Esophagus squamous epithelium (tissue), 5 donors: ENCODE results near the gene MADD. TPM values are rescaled to one million over a fixed set of nuclear protein-coding genes. Genes with fewer than 3 reads are reported as not detected.

ENCODE experiments used
- DNase-seq: peaks from one replicate; lab custom pipeline; 2025; lab: John Stamatoyannopoulos, UW
- H3K27ac ChIP-seq, 4 donors: fragments of 200-600 bp; sonication (generic); one replicate each; pipeline ENCODE4 v1.5.1; 2016 to 2019; ENCODE audit warnings: mild to moderate bottlenecking in 1 of 4
- H3K27me3 ChIP-seq, 4 donors: fragments of 200-600 bp; sonication (generic); 1 replicate in 3 of 4; 2 replicates in 1 of 4; pipeline versions ENCODE4 v1.5.1 to v1.6.0; 2017 to 2021; ENCODE audit warnings: antibody characterized with exemption in 1 of 4
- H3K36me3 ChIP-seq, 3 donors: fragments of 200-600 bp; sonication (generic); one replicate each; pipeline ENCODE4 v1.5.1; 2016 to 2019
- H3K4me1 ChIP-seq, 3 donors: fragments of 200-600 bp; sonication (generic); one replicate each; pipeline ENCODE4 v1.5.1; 2017 to 2019
- H3K4me3 ChIP-seq, 4 donors: fragments of 200-600 bp; sonication (generic); 1 replicate in 3 of 4; 2 replicates in 1 of 4; pipeline ENCODE4 v1.5.1; 2016 to 2019; ENCODE audit warnings: mild to moderate bottlenecking in 2 of 4, moderate library complexity in 1 of 4
- H3K9me3 ChIP-seq, 3 donors: fragments of 200-600 bp; sonication (generic); one replicate each; pipeline ENCODE4 v1.5.1; 2016 to 2019
- CTCF ChIP-seq, 6 experiments: fragments of 450-650 bp in 4 of 6; fragments of 200-600 bp in 2 of 6; sonication (generic) in 2 of 6; IDR thresholded peaks; one replicate each; pipeline ENCODE4 v1.5.1; 2016 to 2019; ENCODE audit warnings: antibody characterized with exemption in 6 of 6, mild to moderate bottlenecking in 4 of 6, moderate library complexity in 4 of 6
- POLR2A ChIP-seq, 4 donors: fragments of 450-650 bp; IDR thresholded peaks; one replicate each; pipeline ENCODE4 v1.6.1; 2017; ENCODE audit warnings: antibody characterized with exemption in 4 of 4, mild to moderate bottlenecking in 4 of 4, moderate library complexity in 3 of 4
- WGBS, 2 donors: methylation state at CpG; one replicate each; pipeline ENCODE4 v1.1.5; 2018; 5-methylcytosine and 5-hydroxymethylcytosine counted together
- intact Hi-C: fragments of 100-400 bp; cut with DNase I; formaldehyde crosslinking; loops from one replicate; pipeline ENCODE4 v1.15.0; 2022
- total RNA-seq, 4 donors: library from RNA; depleted of rRNA; stranded (reverse); fragments of >200 nt; gene quantifications; one replicate each; pipeline ENCODE4 v1.1.0, GENCODE V29; 2016
- donor health status: DM: yes; HTN: yes; CAD: no.

MADD gene
- total RNA-seq, 4 donors from 2014 or later: 12.6 to 34.7 (median 15.4) TPM

GRCh38 chr11:47328449-47329390, 58.8 kb downstream of the MADD start:
- intact Hi-C loops: no loop called here
- H3K36me3 ChIP-seq: peaks cover 0 to 32% (median 0%) of the 10 kb centered on the region in 3 donors
- no peak overlapping the region for H3K27ac ChIP-seq
- no peaks in the 10 kb centered on the region for H3K27me3 ChIP-seq
- 79 to 84% methylated on average over 7 to 25 of the region's 29 CpGs for WGBS, 2 donors
- no peak overlapping the region for H3K4me3 ChIP-seq
- H3K9me3 ChIP-seq: no peaks in the 10 kb centered on the region
- H3K4me1 ChIP-seq: peaks cover 0 to 34% (median 0%) of the 10 kb centered on the region in 3 donors
- DNase-seq: no peak
- no peak for TF ChIP-seq POLR2A (IDR thresholded peaks at IDR 0.05)
- TF ChIP-seq CTCF (IDR thresholded peaks at IDR 0.05): no peak

GRCh38 chr11:47329431-47329986, 59.6 kb downstream of the MADD start:
- Histone ChIP-seq H3K27me3 (no peaks in the 10 kb centered on the region), H3K4me3 (no peak overlapping the region), H3K9me3 (no peaks in the 10 kb centered on the region), H3K36me3 (peaks cover 0 to 32% (median 0%) of the 10 kb centered on the region in 3 donors), H3K4me1 (peaks cover 0 to 34% (median 0%) of the 10 kb centered on the region in 3 donors), H3K27ac (peak overlapping the region in 1 of 4 donors; percentile 25)
- TF ChIP-seq CTCF (IDR thresholded peaks at IDR 0.05) (no peak), POLR2A (IDR thresholded peaks at IDR 0.05) (no peak)
- intact Hi-C loops: no loop called here
- DNase-seq: no peak
- WGBS, 2 donors: 60 to 71% methylated on average over 2 to 6 of the region's 12 CpGs

GRCh38 chr11:47329987-47330931, 60.3 kb downstream of the MADD start:
- Histone ChIP-seq H3K27me3 (no peaks in the 10 kb centered on the region), H3K27ac (peak overlapping the region in 3 of 4 donors; percentile 2 to 45 (median 25)), H3K4me1 (peaks cover 0 to 34% (median 0%) of the 10 kb centered on the region in 3 donors), H3K36me3 (peaks cover 0 to 32% (median 0%) of the 10 kb centered on the region in 3 donors), H3K4me3 (no peak overlapping the region), H3K9me3 (no peaks in the 10 kb centered on the region)
- 53 to 65% methylated on average over 2 to 9 of the region's 16 CpGs for WGBS, 2 donors
- TF ChIP-seq CTCF (IDR thresholded peaks at IDR 0.05) (peak in 2 of 6 experiments; percentile 2 to 6), POLR2A (IDR thresholded peaks at IDR 0.05) (no peak)
- no peak for DNase-seq
- intact Hi-C loops: no loop called here

GRCh38 chr11:47331454-47332302, 61.7 kb downstream of the MADD start:
- H3K4me1 ChIP-seq: peaks cover 0 to 34% (median 0%) of the 10 kb centered on the region in 3 donors
- H3K4me3 ChIP-seq: no peak overlapping the region
- TF ChIP-seq POLR2A (IDR thresholded peaks at IDR 0.05): no peak
- no peak for TF ChIP-seq CTCF (IDR thresholded peaks at IDR 0.05)
- no peak for DNase-seq
- no peak overlapping the region for H3K27ac ChIP-seq
- no peaks in the 10 kb centered on the region for H3K9me3 ChIP-seq
- H3K36me3 ChIP-seq: peaks cover 0 to 26% (median 0%) of the 10 kb centered on the region in 3 donors
- H3K27me3 ChIP-seq: no peaks in the 10 kb centered on the region
- 54 to 58% methylated on average over 2 to 7 of the region's 21 CpGs for WGBS, 2 donors
- intact Hi-C loops: no loop called here
